VCaP (cell line): Measurements from ENCODE around the gene SMG1.
A peak's percentile ranks its signal among the peaks of the same experiment; 100 is the strongest.

Experiments used
- H3K27ac ChIP-seq: fragments of 450-650 bp; 2 replicates; pipeline ENCODE4 v1.5.1; 2017
- TF ChIP-seq, protein P1 (sequence below): fragments of 450-650 bp; conservative IDR thresholded peaks from 2 replicates; pipeline ENCODE4 v1.5.1; 2017; ENCODE audit warnings: mild to moderate bottlenecking, moderate library complexity

SMG1 gene

GRCh38 chr16:18801145-18801972 lies 124.8 kb downstream of the SMG1 start, which contains the start of gene ARL6IP1:
ARL6IP1 (minus strand) TSS chr16:18801549; CDS start chr16:18801466, 83 bp downstream.
- TF ChIP-seq, protein P1, sequence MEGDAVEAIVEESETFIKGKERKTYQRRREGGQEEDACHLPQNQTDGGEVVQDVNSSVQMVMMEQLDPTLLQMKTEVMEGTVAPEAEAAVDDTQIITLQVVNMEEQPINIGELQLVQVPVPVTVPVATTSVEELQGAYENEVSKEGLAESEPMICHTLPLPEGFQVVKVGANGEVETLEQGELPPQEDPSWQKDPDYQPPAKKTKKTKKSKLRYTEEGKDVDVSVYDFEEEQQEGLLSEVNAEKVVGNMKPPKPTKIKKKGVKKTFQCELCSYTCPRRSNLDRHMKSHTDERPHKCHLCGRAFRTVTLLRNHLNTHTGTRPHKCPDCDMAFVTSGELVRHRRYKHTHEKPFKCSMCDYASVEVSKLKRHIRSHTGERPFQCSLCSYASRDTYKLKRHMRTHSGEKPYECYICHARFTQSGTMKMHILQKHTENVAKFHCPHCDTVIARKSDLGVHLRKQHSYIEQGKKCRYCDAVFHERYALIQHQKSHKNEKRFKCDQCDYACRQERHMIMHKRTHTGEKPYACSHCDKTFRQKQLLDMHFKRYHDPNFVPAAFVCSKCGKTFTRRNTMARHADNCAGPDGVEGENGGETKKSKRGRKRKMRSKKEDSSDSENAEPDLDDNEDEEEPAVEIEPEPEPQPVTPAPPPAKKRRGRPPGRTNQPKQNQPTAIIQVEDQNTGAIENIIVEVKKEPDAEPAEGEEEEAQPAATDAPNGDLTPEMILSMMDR: peak; percentile 83
- H3K27ac ChIP-seq: peak within 1 kb of the TSS; percentile 70

DNA sequence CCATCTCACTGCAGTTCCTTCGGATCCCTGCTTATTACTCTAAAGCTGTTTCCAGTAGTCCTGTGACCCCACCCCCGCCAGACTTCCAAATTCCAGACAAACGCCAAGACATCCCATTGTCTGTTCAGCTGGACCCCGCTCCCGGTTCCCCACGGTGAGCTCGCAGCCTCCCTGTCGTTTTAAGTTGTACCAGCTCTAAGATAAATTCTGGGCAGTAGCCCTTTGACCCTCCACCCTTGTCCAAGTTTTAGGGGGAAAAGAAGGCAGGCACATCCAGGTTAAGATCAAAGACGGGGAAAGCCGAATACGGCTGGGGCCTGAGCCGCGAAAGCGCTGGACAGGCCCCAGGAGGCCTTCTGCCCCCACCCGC lies 125.4 kb downstream of the SMG1 start:
- H3K27ac ChIP-seq: peak overlapping the region; percentile 70
- TF ChIP-seq, protein P1: no peak

GRCh38 chr16:18800293-18800692 lies 125.9 kb downstream of the SMG1 start:
- peak overlapping the region; percentile 70 for H3K27ac ChIP-seq
- TF ChIP-seq, protein P1: no peak

DNA sequence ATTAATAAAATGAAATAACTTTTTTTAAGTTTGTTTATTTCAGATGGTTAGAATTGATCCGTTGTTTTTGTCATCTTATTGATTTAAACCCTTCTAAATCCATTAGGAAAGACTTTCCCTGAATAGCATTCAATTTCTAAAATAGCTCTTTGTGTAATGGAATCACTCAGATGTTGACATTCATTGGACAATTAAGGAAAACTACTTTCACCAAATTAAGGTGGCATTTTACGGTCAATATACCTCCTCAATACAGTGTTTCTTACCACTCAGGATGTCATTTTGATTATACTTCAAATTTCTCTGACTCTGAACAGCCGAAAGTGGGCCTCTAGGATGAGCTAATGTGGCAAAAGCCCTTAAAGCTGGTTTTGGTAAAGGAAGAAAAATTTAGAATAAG lies 126.7 kb downstream of the SMG1 start:
- TF ChIP-seq, protein P1: no peak
- H3K27ac ChIP-seq: peak overlapping the region; percentile 70

- peak overlapping the region; percentile 70 for H3K27ac ChIP-seq
- TF ChIP-seq, protein P1: no peak
These were observed 128.5 kb downstream of the SMG1 start for GRCh38 chr16:18797746-18798145.

DNA sequence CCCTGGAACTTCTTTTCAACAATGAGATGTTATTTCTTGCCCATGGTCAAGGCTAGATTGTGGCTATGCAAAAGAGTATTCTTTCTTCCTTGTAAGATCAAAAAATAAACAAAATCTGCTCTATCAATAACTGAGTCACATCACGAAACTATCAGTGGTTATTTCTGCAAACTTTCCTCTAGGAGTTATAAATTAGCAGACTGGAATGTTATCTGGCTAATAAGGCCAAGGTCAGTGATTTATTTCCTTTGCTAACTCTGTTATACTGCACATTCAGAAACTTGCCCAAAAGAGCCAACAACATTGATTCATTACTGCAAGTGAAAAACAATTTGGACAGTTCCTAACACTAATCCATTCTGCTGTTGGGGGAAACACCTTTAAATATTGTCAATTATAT lies 129.8 kb downstream of the SMG1 start:
- peak overlapping the region; percentile 70 for H3K27ac ChIP-seq
- TF ChIP-seq, protein P1: no peak

- TF ChIP-seq, protein P1: no peak
- no peak overlapping the region for H3K27ac ChIP-seq
These were observed 133.3 kb downstream of the SMG1 start for GRCh38 chr16:18792836-18793433.
